GM12878 (cell line): Measurements from ENCODE around the gene COL25A1. TPM values are rescaled to one million over a fixed set of nuclear protein-coding genes. Genes with fewer than 3 reads are reported as not detected.

Experiments used
- ATAC-seq: fragments of 200-7000 bp; cut with Tn5 transposase; 3 replicates; pipeline ENCODE4 v1.9.1; 2020; ENCODE audit warnings: mild to moderate bottlenecking, moderate library complexity
- BruUV-seq: library from RNA; stranded (reverse); fragments of 400-500 nt; replicated peaks from 2 replicates; lab custom pipeline; 2021; lab: Mats Ljungman, UMichigan
- CTCF ChIA-PET: fragments of 300-600 bp; sonication (Branson Sonifier 250); formaldehyde crosslinking; extraction: SDS; loops from one replicate; lab custom pipeline; 2021; ENCODE audit warnings: inconsistent platforms; lab: Yijun Ruan, JAX
- POLR2A ChIA-PET: fragments of 350-600 bp; formaldehyde crosslinking; extraction: SDS; loops from one replicate; lab custom pipeline; 2021; ENCODE audit warnings: inconsistent platforms; lab: Charles Lee
- RAD21 ChIA-PET: fragments of 300-600 bp; sonication (Branson Sonifier 250); formaldehyde crosslinking; loops from one replicate; lab custom pipeline; 2023; ENCODE audit warnings: antibody characterized with exemption; ENCODE audit not compliant: unreplicated experiment; lab: Charles Lee
- SMC1A ChIA-PET: fragments of 300-600 bp; sonication (Branson Sonifier 250); formaldehyde crosslinking; loops from one replicate; lab custom pipeline; 2023; ENCODE audit not compliant: unreplicated experiment, uncharacterized antibody; lab: Charles Lee
- DNase-seq: peaks from one replicate; pipeline ENCODE4 v3.0.0-alpha.2; 2011; ENCODE audit warnings: low read depth, low spot score
- FAIRE-seq: peaks from 3 replicates; lab custom pipeline; 2011; peaks lifted over from hg19 to GRCh38; lab: Jason Lieb, UNC
- H2AFZ ChIP-seq: 2 replicates; pipeline ENCODE4 v1.6.0; 2011; ENCODE audit warnings: low read depth, low read length, control low read depth; ENCODE audit not compliant: control insufficient read depth
- H3K27ac ChIP-seq: 2 replicates; pipeline ENCODE4 v1.5.1; 2011; ENCODE audit warnings: control low read depth; ENCODE audit not compliant: control insufficient read depth, insufficient read depth
- H3K27me3 ChIP-seq, 2 experiments: replicated peaks in 1 of 2; 2 replicates each; pipeline versions ENCODE4 v1.6.0 to v1.6.1; 2011; ENCODE audit warnings: low read length in 1 of 2; ENCODE audit not compliant: control insufficient read depth in 2 of 2, insufficient read depth in 2 of 2
- H3K36me3 ChIP-seq, 2 experiments: 2 replicates each; pipeline ENCODE4 v1.5.1; 2011; ENCODE audit warnings: low read length in 1 of 2; ENCODE audit not compliant: control insufficient read depth in 2 of 2, insufficient read depth in 2 of 2
- H3K4me1 ChIP-seq: 2 replicates; pipeline ENCODE4 v1.6.1; 2011; ENCODE audit warnings: mild to moderate bottlenecking, low read length, moderate library complexity, mixed read lengths; ENCODE audit not compliant: control insufficient read depth, insufficient read depth
- H3K4me2 ChIP-seq: 2 replicates; pipeline ENCODE4 v1.6.0; 2011; ENCODE audit warnings: control low read depth; ENCODE audit not compliant: control insufficient read depth, insufficient read depth
- H3K4me3 ChIP-seq: fragments of 200-600 bp; sonication (generic); 2 replicates; pipeline ENCODE4 v1.5.1; 2016
- H3K79me2 ChIP-seq: 2 replicates; pipeline ENCODE4 v1.6.0; 2011; ENCODE audit warnings: low read length; ENCODE audit not compliant: control insufficient read depth, insufficient read depth
- H3K9ac ChIP-seq: 2 replicates; pipeline ENCODE4 v1.8.0; 2011; ENCODE audit warnings: low read length, control low read depth, mixed read lengths; ENCODE audit not compliant: control insufficient read depth, insufficient read depth
- H3K9me3 ChIP-seq: replicated peaks from 3 replicates; pipeline ENCODE4 v1.5.1; 2011; ENCODE audit warnings: mild to moderate bottlenecking, low read length; ENCODE audit not compliant: control insufficient read depth, insufficient read depth
- H4K20me1 ChIP-seq: 2 replicates; pipeline ENCODE4 v1.6.0; 2011; ENCODE audit not compliant: control insufficient read depth, insufficient read depth
- ASH2L ChIP-seq: fragments of 300-600, 200-600 bp; sonication (generic); IDR thresholded peaks from 2 replicates; pipeline ENCODE4 v1.6.1; 2017; ENCODE audit warnings: low read depth, mild to moderate bottlenecking, borderline replicate concordance
- ATF7 ChIP-seq: fragments of 450-650 bp; IDR thresholded peaks from 2 replicates; pipeline ENCODE4 v1.6.1; 2016; ENCODE audit warnings: low read depth, mild to moderate bottlenecking
- BCL11A ChIP-seq: IDR thresholded peaks from 2 replicates; pipeline ENCODE4 v1.6.1; 2011; ENCODE audit warnings: low read depth, low read length
- CBX5 ChIP-seq: sonication (generic); IDR thresholded peaks from 2 replicates; pipeline ENCODE4 v1.6.1; 2016; ENCODE audit warnings: low read depth, moderate library complexity, mild to moderate bottlenecking, inconsistent platforms
- CREB1 ChIP-seq: IDR thresholded peaks from 2 replicates; pipeline ENCODE4 v1.6.1; 2012; ENCODE audit warnings: low read depth, mild to moderate bottlenecking, inconsistent platforms
- EGR1 ChIP-seq, 2 experiments: IDR thresholded peaks; 1 replicate in 1 of 2; 2 replicates in 1 of 2; pipeline ENCODE4 v1.6.1; 2011 to 2012; ENCODE audit warnings: low read depth in 2 of 2, low read length in 2 of 2, borderline replicate concordance in 1 of 2, mild to moderate bottlenecking in 1 of 2, moderate library complexity in 1 of 2
- HDAC6 ChIP-seq: fragments of 200-600 bp; sonication (generic); IDR thresholded peaks from one replicate; pipeline ENCODE4 v1.8.0; 2017; ENCODE audit warnings: antibody characterized with exemption; ENCODE audit not compliant: unreplicated experiment
- LARP7 ChIP-seq: fragments of 450-650 bp; IDR thresholded peaks from 2 replicates; pipeline ENCODE4 v1.6.1; 2017; ENCODE audit warnings: mild to moderate bottlenecking
- MYC ChIP-seq: IDR thresholded peaks from 2 replicates; pipeline ENCODE4 v1.6.1; 2011; ENCODE audit warnings: mild to moderate bottlenecking, low read length, moderate library complexity, inconsistent platforms; ENCODE audit not compliant: insufficient read depth, insufficient replicate concordance, insufficient read length, severe bottlenecking
- NR2F1 ChIP-seq: fragments of 450-650 bp; conservative IDR thresholded peaks from 2 replicates; pipeline ENCODE4 v1.6.1; 2017; ENCODE audit warnings: mild to moderate bottlenecking
- PAX5 ChIP-seq: IDR thresholded peaks from 2 replicates; pipeline ENCODE4 v1.6.1; 2011; ENCODE audit warnings: low read depth, low read length, borderline replicate concordance
- PAX8 ChIP-seq: fragments of 450-650 bp; IDR thresholded peaks from 2 replicates; pipeline ENCODE4 v1.6.1; 2017; ENCODE audit warnings: mild to moderate bottlenecking, moderate library complexity
- RBBP5 ChIP-seq: fragments of 200-600 bp; sonication (generic); conservative IDR thresholded peaks from 2 replicates; pipeline ENCODE4 v1.6.1; 2016
- RFX5 ChIP-seq: IDR thresholded peaks from 2 replicates; pipeline ENCODE4 v1.6.1; 2011; ENCODE audit warnings: low read depth, low read length, improper control_type of control experiment
- SREBF1 ChIP-seq: IDR thresholded peaks from 2 replicates; pipeline ENCODE4 v1.6.1; 2012; ENCODE audit warnings: mild to moderate bottlenecking, low read length
- WGBS: methylation state at CpG from one replicate; pipeline ENCODE4 v1.1.6; 2016; ENCODE audit warnings: low lambda C conversion rate; ENCODE audit not compliant: insufficient replicate concordance, insufficient coverage; ENCODE audit errors: missing lambda C conversion rate; 5-methylcytosine and 5-hydroxymethylcytosine counted together
- in situ Hi-C: fragments of 300-500 bp; cut with MboI; formaldehyde crosslinking; loops from 9 replicates; pipeline ENCODE4 v1.14.3; 2018; ENCODE audit warnings: mixed read lengths
- intact Hi-C: fragments of 100-400 bp; cut with micrococcal nuclease; formaldehyde crosslinking; loops from one replicate; pipeline ENCODE4 v1.14.2; 2022; ENCODE audit not compliant: unreplicated experiment
- polyA plus RNA-seq, 11 experiments: library from polyadenylated mRNA; depleted of rRNA in 4 of 11; unstranded in 6 of 11; stranded (reverse) in 5 of 11; fragments of >200 nt; fragmentation: Nextera tagmentation in 4 of 11; fragmentation: Illumina TruSeq in 1 of 11; extraction: Ambion mirVana in 4 of 11; extraction: Trizol in 1 of 11; gene quantifications; 1 replicate in 1 of 11; 2 replicates in 10 of 11; pipeline versions ENCODE4 v1.2.1 to v1.2.3, GENCODE V29; 2011 to 2016; ENCODE audit warnings: inconsistent platforms in 2 of 11, missing spikeins in 2 of 11, low read depth in 1 of 11
- total RNA-seq, 4 experiments: library from RNA; depleted of rRNA in 3 of 4; stranded (reverse); fragments of >200 nt in 3 of 4; fragmentation: Illumina TruSeq in 1 of 4; extraction: Trizol in 1 of 4; gene quantifications; 2 replicates each; pipeline versions ENCODE4 v1.2.1 to v1.2.3, GENCODE V29; 2013 to 2021
- TF ChIP-seq, protein P1 (sequence below): IDR thresholded peaks from 2 replicates; pipeline ENCODE4 v1.6.1; 2011; ENCODE audit warnings: low read depth, low read length, improper control_type of control experiment, borderline replicate concordance

COL25A1 gene
- total and polyA plus RNA-seq, 10 of the 15 experiments (the other 5 are each of a cell fraction or from before 2014, with no cell fraction given) = 0.01 to 0.26 (median 0.12) TPM; not detected in 6

DNA sequence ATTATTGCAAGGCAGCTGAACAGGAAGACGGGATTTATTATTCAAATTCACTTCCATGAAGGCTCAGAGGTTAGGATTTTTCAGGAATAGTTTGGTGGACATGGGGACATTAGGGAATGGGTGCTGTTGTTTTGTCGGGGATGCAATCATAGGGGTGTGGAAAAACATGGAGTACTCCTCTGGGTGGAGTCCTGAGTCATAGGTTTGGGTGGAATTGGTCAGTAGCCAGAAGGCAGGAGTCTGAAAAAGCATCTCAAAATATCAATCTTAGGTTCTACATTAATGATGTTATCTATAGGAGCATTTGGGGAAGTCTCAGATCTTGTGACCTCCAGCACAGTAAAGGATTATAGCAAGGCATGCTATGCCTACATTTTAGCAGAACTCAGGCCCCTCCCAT, 525.1 kb downstream of the COL25A1 start:
- no peaks in the 10 kb centered on the region for H3K9me3 ChIP-seq
- BruUV-seq = no TSS peak
- CTCF ChIA-PET = no interaction called here
- TF ChIP-seq CBX5 (no peak), MYC (no peak), NR2F1 (no peak), PAX8 (no peak), ASH2L (no peak), SREBF1 (no peak), PAX5 (no peak), LARP7 (no peak), RFX5 (no peak), HDAC6 (no peak), BCL11A (no peak), ATF7 (no peak), CREB1 (no peak), EGR1 (IDR thresholded peaks at IDR 0.05; ENCODE audit: borderline replicate concordance in 1 of 2, low read depth in 2 of 2, low read length in 2 of 2) (no peak), RBBP5 (no peak)
- TF ChIP-seq, protein P1, sequence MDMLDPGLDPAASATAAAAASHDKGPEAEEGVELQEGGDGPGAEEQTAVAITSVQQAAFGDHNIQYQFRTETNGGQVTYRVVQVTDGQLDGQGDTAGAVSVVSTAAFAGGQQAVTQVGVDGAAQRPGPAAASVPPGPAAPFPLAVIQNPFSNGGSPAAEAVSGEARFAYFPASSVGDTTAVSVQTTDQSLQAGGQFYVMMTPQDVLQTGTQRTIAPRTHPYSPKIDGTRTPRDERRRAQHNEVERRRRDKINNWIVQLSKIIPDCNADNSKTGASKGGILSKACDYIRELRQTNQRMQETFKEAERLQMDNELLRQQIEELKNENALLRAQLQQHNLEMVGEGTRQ = no peak
- TF ChIP-seq, all 136 proteins: peak for 0
- SMC1A ChIA-PET = no interaction called here
- intact Hi-C loops = no loop called here
- no peak overlapping the region for H3K27ac ChIP-seq
- DNase-seq = no peak
- no peak overlapping the region for H2AFZ ChIP-seq
- no peak overlapping the region for H3K4me2 ChIP-seq
- no peaks in the 10 kb centered on the region for H3K4me1 ChIP-seq
- no peaks in the 10 kb centered on the region for H4K20me1 ChIP-seq
- no peak overlapping the region for H3K9ac ChIP-seq
- POLR2A ChIA-PET = no interaction called here
- no peaks in the 10 kb centered on the region for H3K27me3 ChIP-seq
- no peak for FAIRE-seq
- H3K79me2 ChIP-seq = no peaks in the 10 kb centered on the region
- 0% methylated on average over 2 of the region's 2 CpGs for WGBS
- no peak overlapping the region for H3K4me3 ChIP-seq
- in situ Hi-C loops = no loop called here
- no peak for ATAC-seq
- no peaks in the 10 kb centered on the region for H3K36me3 ChIP-seq
- RAD21 ChIA-PET = no interaction called here
